Measurements from ENCODE around the gene PCDHGA8.
"Not testable (repeated sequence)": the region's sequence is repeated elsewhere in the genome, so short reads cannot be mapped to it uniquely, and the experiment has no call there.

PCDHGA8 gene

GRCh38 chr5:141402553-141403243, 10.3 kb downstream of the PCDHGA8 start, which contains the start of gene PCDHGA9:
PCDHGA9 (plus strand) TSS chr5:141402778; CDS start chr5:141402953, 175 bp downstream.
- Mint-ChIP-seq H3K4me1 (peaks cover 3% of the 10 kb centered on the region), H3K27ac (no peak within 1 kb of the TSS), H3K9me3 (peaks cover 21% of the 10 kb centered on the region), H3K36me3 (peaks cover 10% of the 10 kb centered on the region), H3K27me3 (peaks cover 60% of the 10 kb centered on the region), H3K4me3 (no peak within 1 kb of the TSS)
- CTCF ChIA-PET = interaction anchor here (1.0 to 1.4 kb wide), 5 partner anchors 11 to 110 kb away, joined by 3 to 5 read pairs (median 4); partner anchors contain the start of genes PCDHGA12, PCDHGA3 and PCDHGB7
- peak; percentile 46 for DNase-seq

- Mint-ChIP-seq H3K4me1 (peaks cover 5% of the 10 kb centered on the region), H3K27ac (no peak overlapping the region), H3K27me3 (peaks cover 64% of the 10 kb centered on the region), H3K4me3 (no peak overlapping the region), H3K9me3 (peaks cover 23% of the 10 kb centered on the region), H3K36me3 (peaks cover 10% of the 10 kb centered on the region)
- CTCF ChIA-PET = interaction anchor here (1.0 to 1.4 kb wide), 5 partner anchors 10 to 109 kb away, joined by 3 to 5 read pairs (median 4); partner anchors contain the start of genes PCDHGA12, PCDHGA3 and PCDHGB7
- no peak for DNase-seq
Measured at GRCh38 chr5:141403387-141403786, 11.0 kb downstream of the PCDHGA8 start.

GRCh38 chr5:141407790-141408505, 15.5 kb downstream of the PCDHGA8 start, which contains the start of gene PCDHGB6:
PCDHGB6 (plus strand) TSS chr5:141408021; CDS start chr5:141408203, 182 bp downstream.
- peak within 1 kb of the TSS; percentile 75 for H3K27ac Mint-ChIP-seq
- peaks cover 14% of the 10 kb centered on the region for H3K36me3 Mint-ChIP-seq
- peak within 1 kb of the TSS; percentile 23 for H3K4me3 Mint-ChIP-seq
- CTCF ChIA-PET = interaction anchor here (0.6 to 1.8 kb wide), 7 partner anchors 10 to 156 kb away, joined by 3 to 5 read pairs (median 3); partner anchors contain the start of gene PCDHGA3
- not testable (repeated sequence) for H3K4me1 Mint-ChIP-seq
- DNase-seq = peak; percentile 56
- peaks cover 19% of the 10 kb centered on the region for H3K9me3 Mint-ChIP-seq
- peaks cover 66% of the 10 kb centered on the region for H3K27me3 Mint-ChIP-seq

GRCh38 chr5:141409598-141410306, 17.3 kb downstream of the PCDHGA8 start:
- CTCF ChIA-PET = no interaction called here
- Mint-ChIP-seq H3K4me1 (peaks cover 16% of the 10 kb centered on the region), H3K4me3 (no peak overlapping the region), H3K9me3 (peaks cover 20% of the 10 kb centered on the region), H3K27ac (peak overlapping the region; percentile 79), H3K27me3 (peaks cover 66% of the 10 kb centered on the region), H3K36me3 (peaks cover 18% of the 10 kb centered on the region)
- DNase-seq = no peak

GRCh38 chr5:141411575-141411974, 19.1 kb downstream of the PCDHGA8 start:
- H3K27me3 Mint-ChIP-seq = peaks cover 75% of the 10 kb centered on the region
- CTCF ChIA-PET = interaction anchor here (0.9 to 2.5 kb wide), 2 partner anchors 113 to 204 kb away, joined by 3 to 10 read pairs; no protein-coding TSS in a partner anchor
- no peak for DNase-seq
- peaks cover 18% of the 10 kb centered on the region for H3K4me1 Mint-ChIP-seq
- H3K4me3 Mint-ChIP-seq = no peak overlapping the region
- H3K36me3 Mint-ChIP-seq = peaks cover 18% of the 10 kb centered on the region
- no peak overlapping the region for H3K27ac Mint-ChIP-seq
- peaks cover 20% of the 10 kb centered on the region for H3K9me3 Mint-ChIP-seq

- Mint-ChIP-seq H3K4me3 (peak within 1 kb of the TSS; percentile 78), H3K27me3 (peaks cover 79% of the 10 kb centered on the region), H3K27ac (peak within 1 kb of the TSS; percentile 74), H3K4me1 (peaks cover 21% of the 10 kb centered on the region), H3K9me3 (peaks cover 22% of the 10 kb centered on the region), H3K36me3 (peaks cover 18% of the 10 kb centered on the region)
- CTCF ChIA-PET = interaction anchor here (0.6 to 3.4 kb wide), 27 partner anchors 8 to 171 kb away, joined by 3 to 17 read pairs (median 4); partner anchors contain the start of genes PCDHGA11, PCDHGA9, PCDHGB5 and PCDHGC5
- peak; percentile 72 for DNase-seq
Measured at GRCh38 chr5:141412854-141413539, 20.6 kb downstream of the PCDHGA8 start, which contains the start of gene PCDHGA10. PCDHGA10 (plus strand) TSS chr5:141412987; CDS start chr5:141413176, 189 bp downstream.

- Mint-ChIP-seq H3K4me3 (peak overlapping the region; percentile 78), H3K9me3 (peaks cover 26% of the 10 kb centered on the region), H3K36me3 (peaks cover 23% of the 10 kb centered on the region), H3K27ac (peak overlapping the region; percentile 74), H3K4me1 (peaks cover 22% of the 10 kb centered on the region), H3K27me3 (peaks cover 79% of the 10 kb centered on the region)
- DNase-seq = no peak
- CTCF ChIA-PET = interaction anchor here (0.9 to 3.4 kb wide), 20 partner anchors 11 to 170 kb away, joined by 3 to 17 read pairs (median 4); partner anchors contain the start of genes PCDHGA9, PCDHGB5 and PCDHGC5
Measured at GRCh38 chr5:141413540-141414069, 21.2 kb downstream of the PCDHGA8 start.

- Mint-ChIP-seq H3K36me3 (peaks cover 19% of the 10 kb centered on the region), H3K9me3 (peaks cover 26% of the 10 kb centered on the region), H3K4me1 (peaks cover 22% of the 10 kb centered on the region), H3K27me3 (peaks cover 79% of the 10 kb centered on the region)
- H3K27ac Mint-ChIP-seq, DNase-seq, H3K4me3 Mint-ChIP-seq: not testable (repeated sequence)
- CTCF ChIA-PET = interaction anchor here (1.5 to 3.4 kb wide), 4 partner anchors 13 to 149 kb away, joined by 3 to 17 read pairs (median 6); no protein-coding TSS in a partner anchor
Measured at GRCh38 chr5:141414548-141415274, 22.3 kb downstream of the PCDHGA8 start.

- peaks cover 27% of the 10 kb centered on the region for H3K9me3 Mint-ChIP-seq
- DNase-seq, H3K27ac Mint-ChIP-seq: not testable (repeated sequence)
- peaks cover 77% of the 10 kb centered on the region for H3K27me3 Mint-ChIP-seq
- CTCF ChIA-PET = interaction anchor here (3.4 kb wide), 1 partner anchor 98 kb away, joined by 17 read pairs; no protein-coding TSS in a partner anchor
- peaks cover 22% of the 10 kb centered on the region for H3K4me1 Mint-ChIP-seq
- peaks cover 21% of the 10 kb centered on the region for H3K36me3 Mint-ChIP-seq
- H3K4me3 Mint-ChIP-seq = peak overlapping the region; percentile 18
Measured at GRCh38 chr5:141415275-141415618, 22.8 kb downstream of the PCDHGA8 start.

GRCh38 chr5:141417494-141418172, 25.2 kb downstream of the PCDHGA8 start, which contains the start of gene PCDHGB7:
PCDHGB7 (plus strand) TSS chr5:141417677; CDS start chr5:141417860, 183 bp downstream.
- DNase-seq = peak; percentile 63
- Mint-ChIP-seq H3K27me3 (peaks cover 90% of the 10 kb centered on the region), H3K36me3 (peaks cover 27% of the 10 kb centered on the region), H3K4me1 (peaks cover 32% of the 10 kb centered on the region), H3K27ac (peak within 1 kb of the TSS; percentile 59), H3K9me3 (peaks cover 38% of the 10 kb centered on the region), H3K4me3 (peak within 1 kb of the TSS; percentile 60)
- CTCF ChIA-PET = interaction anchor here (0.9 to 1.7 kb wide), 9 partner anchors 11 to 146 kb away, joined by 3 to 6 read pairs (median 4); partner anchors contain the start of genes PCDHGB3 and PCDHGB6

- DNase-seq = no peak
- Mint-ChIP-seq H3K9me3 (peaks cover 36% of the 10 kb centered on the region), H3K4me1 (peaks cover 20% of the 10 kb centered on the region), H3K4me3 (no peak overlapping the region), H3K36me3 (peaks cover 23% of the 10 kb centered on the region), H3K27me3 (peaks cover 83% of the 10 kb centered on the region), H3K27ac (peak overlapping the region; percentile 59)
- CTCF ChIA-PET = interaction anchor here (0.6 to 3.3 kb wide), 7 partner anchors 11 to 148 kb away, joined by 3 to 14 read pairs (median 4); partner anchors contain the start of genes PCDHGA12 and PCDHGB3
Measured at GRCh38 chr5:141419074-141419880, 26.8 kb downstream of the PCDHGA8 start.
